Astrocyte (in vitro differentiated cells and primary cell): ENCODE measurements around the gene SVIL.

Experiments
- CTCF ChIP-seq: IDR thresholded peaks from 2 replicates; pipeline ENCODE4 v1.5.1; 2011; ENCODE audit warnings: low read depth, mild to moderate bottlenecking, inconsistent platforms, low read length, moderate library complexity; ENCODE audit not compliant: insufficient read depth
- EZH2 ChIP-seq: IDR thresholded peaks from 2 replicates; pipeline ENCODE4 v1.6.1; 2012; ENCODE audit warnings: mild to moderate bottlenecking, low read length, inconsistent platforms; ENCODE audit not compliant: insufficient read depth

GRCh38 chr10:29522918-29523317 is 111.9 kb downstream of the SVIL start:
- TF ChIP-seq CTCF: no peak
- no peak for TF ChIP-seq EZH2
